Activated CD4-positive, alpha-beta T cell treated with anti-CD3 and anti-CD28 coated beads, Interleukin-2, Interleukin-4, amounts not matched to agents 100 ng/mL and 50 ng/mL, durations not matched to agents 16 hours and 8 hours (primary cell): ENCODE results near the gene SCARB2.

Experiments
- DNase-seq: peaks from one replicate; pipeline ENCODE4 v3.0.0-alpha.2; 2020; ENCODE audit warnings: low spot score

The SCARB2 gene

GRCh38 chr4:76226418-76226817 lies 12.8 kb upstream of the SCARB2 start:
- DNase-seq = no peak

DNA sequence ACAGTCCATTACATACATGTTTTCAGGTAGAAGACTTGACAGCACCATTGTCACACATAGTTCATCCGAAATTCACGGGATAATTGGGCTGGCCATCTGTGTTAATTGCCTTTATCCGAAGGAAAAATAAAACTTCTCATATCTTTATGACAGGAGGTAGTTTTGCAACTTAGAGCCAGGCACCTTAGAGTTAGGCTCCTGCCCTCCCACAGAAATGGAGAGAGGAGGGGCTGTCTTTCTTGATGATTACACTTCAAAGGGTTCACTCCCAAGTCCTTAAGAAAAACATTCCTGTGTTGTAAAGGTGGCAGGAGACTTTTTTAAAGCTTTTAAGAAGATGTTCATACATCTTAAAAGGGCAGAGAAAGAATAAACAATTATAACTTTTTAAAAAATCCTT lies 10.5 kb upstream of the SCARB2 start:
- no peak for DNase-seq

DNA sequence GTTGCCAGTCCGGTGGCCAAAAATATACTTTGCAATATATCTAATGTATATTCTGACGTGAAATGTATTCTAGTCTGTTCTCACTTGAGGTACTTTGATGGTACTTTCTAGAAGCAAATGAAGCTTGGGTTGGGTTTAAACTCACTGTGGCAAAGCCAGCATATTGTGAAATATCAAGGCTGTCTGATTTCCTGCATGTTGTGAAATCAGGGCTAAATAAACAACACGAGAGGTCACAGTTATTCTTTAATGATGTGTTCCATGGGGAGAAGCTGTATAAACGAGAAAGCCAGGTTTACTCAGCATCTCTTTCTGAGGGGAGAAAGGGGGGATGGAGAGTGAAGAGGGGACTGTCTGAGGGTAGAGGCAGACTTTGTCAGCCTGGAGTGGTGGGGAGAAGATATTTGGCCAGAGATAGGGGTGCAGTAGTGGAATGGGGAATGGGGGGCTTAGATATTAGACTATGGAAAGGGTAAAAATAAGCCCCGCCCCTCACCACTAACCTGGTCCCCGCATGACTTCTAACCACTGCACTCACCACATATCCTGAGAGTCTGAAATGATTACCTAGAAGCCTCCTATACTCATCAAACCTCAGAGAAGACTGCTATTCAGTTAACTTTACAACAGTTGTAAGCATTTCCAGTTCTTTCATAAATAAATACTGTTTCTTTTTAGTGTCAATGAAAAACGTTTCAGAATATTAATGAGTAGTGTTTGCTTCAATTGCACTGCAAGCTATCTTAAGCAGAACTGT lies 5.9 kb upstream of the SCARB2 start:
- no peak for DNase-seq

DNA sequence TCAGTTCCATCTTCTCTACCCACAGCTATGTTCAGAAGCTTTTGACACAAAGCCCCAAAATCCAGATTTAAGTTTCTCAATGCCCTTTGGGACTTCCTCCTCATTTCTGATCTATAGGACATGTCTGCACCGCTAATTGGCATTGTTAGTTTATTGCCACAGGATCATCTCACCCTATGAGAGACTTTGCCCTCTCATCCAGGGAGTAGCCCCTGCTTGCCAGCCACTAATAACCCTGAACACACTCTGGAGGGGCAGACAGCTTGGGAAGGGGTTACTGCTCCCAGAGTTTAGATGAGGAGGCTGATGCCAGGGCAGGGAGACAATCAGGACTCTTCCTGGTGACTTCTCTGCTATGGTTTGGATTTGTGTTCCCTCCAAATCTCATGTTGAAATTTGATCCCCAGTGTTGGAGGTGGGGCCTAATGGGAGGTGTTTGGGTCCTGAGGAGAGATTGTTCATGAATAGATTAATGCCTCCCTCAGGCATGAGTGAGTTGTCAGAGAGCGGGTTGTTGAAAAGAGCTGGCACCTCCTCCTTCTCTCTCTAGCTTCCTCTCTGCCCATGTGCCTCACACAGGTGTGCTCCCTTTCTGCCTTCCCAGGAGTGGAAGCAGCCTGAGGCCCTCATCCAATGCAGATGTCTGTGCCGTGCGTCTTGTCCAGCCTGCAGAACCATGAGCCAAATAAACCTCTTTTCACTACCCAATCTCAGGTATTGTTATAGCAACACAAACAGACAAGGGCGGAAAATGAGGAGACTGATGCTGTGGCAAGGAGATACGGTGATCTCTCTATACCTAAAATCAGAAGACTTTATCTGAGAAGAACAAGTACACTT lies 3.6 kb upstream of the SCARB2 start:
- DNase-seq = no peak

DNA sequence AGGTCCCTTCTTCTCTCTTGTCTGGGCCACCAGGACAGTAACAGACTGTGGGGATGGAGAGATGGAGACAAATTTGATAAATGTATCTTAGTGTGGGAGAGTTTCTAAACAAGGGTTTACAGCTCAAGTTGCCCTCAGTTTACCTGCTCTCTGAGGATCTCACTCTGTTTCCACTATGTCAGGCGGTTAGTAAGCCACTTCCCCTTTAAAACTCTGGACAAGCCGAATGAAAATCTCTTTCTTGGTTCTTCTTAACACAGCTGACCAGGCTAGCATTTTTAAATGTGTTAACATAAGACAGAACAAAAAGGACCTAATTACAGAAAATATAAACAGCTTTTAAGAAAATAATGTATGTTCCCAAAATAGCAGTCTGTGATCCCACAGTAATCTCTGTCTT lies 2.9 kb upstream of the SCARB2 start:
- DNase-seq = no peak

DNA sequence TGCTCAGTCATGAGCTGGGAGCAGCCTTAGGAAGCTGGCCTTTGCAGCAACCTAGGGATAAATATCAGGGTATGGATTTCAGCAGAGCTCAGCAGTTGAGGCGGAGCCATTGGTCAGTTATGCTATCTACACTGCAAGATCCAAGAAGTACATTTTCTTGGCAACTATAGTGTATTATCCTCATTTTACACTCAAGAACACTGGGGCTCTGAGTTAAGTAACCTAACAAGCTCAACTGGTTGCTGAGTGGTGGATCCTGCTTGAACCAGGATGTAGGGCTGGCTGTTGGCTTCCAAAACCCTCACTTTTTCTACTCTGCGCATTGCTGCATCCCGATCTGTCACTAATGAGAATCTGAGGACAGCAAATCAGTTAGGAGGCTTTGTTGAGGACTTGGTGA lies 1.5 kb upstream of the SCARB2 start:
- DNase-seq = no peak

- no peak for DNase-seq
Observed at GRCh38 chr4:76214177-76214675, 602 bp upstream of the SCARB2 start.

- DNase-seq = no peak
Observed at GRCh38 chr4:76212851-76213414, 691 bp downstream of the SCARB2 start.

- DNase-seq = no peak
Observed at GRCh38 chr4:76211769-76212708, 1.6 kb downstream of the SCARB2 start.

- no peak for DNase-seq
Observed at GRCh38 chr4:76210452-76210851, 3.2 kb downstream of the SCARB2 start.

GRCh38 chr4:76209881-76210280 lies 3.7 kb downstream of the SCARB2 start:
- DNase-seq = no peak

DNA sequence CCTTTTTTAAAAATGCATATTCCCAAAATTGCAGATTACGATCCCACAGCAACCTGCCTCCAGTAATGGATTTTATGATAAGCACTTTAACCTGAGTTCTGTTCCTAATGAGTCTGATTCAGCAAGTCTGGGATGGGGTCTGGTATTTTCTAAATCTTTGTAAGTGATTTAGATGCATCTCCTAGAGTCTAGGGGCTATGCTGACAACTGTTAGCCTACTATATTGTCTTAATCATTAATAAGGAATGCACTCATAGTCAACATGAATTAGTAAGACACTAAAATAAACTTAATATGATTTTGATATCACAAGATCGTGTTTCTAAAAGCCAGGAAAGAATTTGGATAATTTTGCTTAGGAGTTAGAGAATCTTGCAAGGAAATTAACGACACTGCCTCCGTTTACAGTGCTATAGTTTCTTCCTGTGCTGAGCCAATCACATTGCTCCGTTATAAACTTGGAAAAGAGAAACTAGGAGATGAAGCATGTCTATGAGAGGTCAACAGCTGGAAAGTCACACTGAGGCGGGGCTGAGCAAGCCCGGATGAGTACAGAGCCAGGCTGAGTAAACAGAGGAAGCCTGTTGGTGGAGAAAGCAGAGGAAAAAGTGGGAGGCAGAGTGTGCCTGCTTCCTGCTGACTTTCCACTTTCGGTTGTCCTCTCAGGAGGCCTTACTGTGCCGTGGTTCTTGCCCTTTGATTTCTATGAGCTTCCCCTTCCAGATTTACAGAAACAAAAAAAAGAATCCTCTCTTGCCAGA lies 5.4 kb downstream of the SCARB2 start:
- no peak for DNase-seq

- DNase-seq = no peak
Observed at GRCh38 chr4:76207549-76207948, 6.1 kb downstream of the SCARB2 start.

GRCh38 chr4:76206222-76206942 lies 7.2 kb downstream of the SCARB2 start:
- DNase-seq = no peak

DNA sequence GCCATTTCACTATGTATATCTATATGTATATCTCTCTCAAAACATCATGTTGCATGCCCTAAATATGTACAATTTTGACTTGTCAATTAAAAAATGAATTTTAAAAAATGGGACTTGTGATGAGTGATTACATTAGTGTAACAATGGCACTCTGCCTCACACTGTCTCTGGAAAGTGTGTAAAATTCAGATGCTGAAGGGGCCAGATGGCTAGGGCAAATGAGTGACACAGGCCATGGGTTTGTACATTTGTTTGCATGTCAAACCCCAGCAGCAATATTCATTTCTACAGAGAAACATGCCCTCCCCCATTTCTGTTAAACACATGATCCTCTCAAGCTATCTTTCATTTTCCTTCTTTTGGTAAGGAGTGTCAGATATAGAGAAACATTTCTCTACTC lies 8.1 kb downstream of the SCARB2 start:
- no peak for DNase-seq

- DNase-seq = no peak
Observed at GRCh38 chr4:76204936-76205335, 8.7 kb downstream of the SCARB2 start.

- no peak for DNase-seq
Observed at GRCh38 chr4:76203541-76203940, 10.1 kb downstream of the SCARB2 start.

GRCh38 chr4:76201276-76201675 lies 12.3 kb downstream of the SCARB2 start:
- no peak for DNase-seq

DNA sequence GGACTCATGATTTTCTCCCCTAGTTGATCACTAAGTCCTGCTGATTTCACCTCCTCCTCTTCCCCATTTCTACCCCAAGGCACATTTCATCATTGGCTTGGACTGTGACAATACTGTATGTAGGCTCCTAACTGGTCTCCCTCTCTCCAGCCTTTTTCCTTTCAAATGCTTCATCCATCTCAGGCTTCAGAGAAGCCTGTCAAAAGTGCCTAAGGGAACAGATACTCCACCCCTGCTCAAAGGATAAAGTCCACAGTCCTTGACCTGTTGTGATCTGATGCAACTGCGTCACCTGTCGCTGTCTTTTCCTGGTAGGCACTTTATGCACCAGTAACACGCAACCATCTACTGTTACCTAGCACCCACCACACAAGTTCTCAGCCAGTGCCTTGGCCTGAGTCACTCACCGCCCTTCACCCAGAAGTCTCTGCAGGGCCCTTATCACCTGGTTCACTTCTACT lies 12.8 kb downstream of the SCARB2 start:
- no peak for DNase-seq

- no peak for DNase-seq
Observed at GRCh38 chr4:76199664-76200211, 13.9 kb downstream of the SCARB2 start.
